Measurements from ENCODE around the gene AKAP8.

GRCh38 chr19:15379083-15379998 is at the start of gene AKAP8:
- TF ChIP-seq CTCF (IDR thresholded peaks at IDR 0.05) (no peak), POLR2A (IDR thresholded peaks at IDR 0.05) (peak in 3 of 4 donors; percentile 58 to 82 (median 71))

All from esophagus squamous epithelium (tissue), 4 donors.